Measurements from ENCODE around the gene DOCK3.

DNA sequence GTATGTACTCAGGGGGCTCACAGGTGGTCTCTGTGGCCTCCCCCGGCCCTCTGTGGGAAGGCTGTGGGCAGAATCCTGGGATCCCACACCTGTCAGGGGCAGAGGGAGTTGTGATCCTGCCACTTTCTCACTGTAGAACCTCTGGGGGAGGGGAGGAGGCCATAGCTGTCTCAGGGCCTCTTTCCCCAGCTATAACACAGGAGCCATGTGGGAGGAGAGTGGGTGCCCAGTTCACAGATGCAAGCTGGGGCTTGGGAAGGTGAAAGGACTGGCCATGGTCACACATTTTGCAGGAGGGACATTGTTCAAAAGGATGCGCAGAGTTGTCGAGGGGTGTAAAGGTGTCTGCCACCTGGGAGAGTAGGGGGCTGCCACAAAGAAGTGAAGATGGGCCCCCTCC lies 46.1 kb upstream of the DOCK3 start:
- TF ChIP-seq, protein P1, sequence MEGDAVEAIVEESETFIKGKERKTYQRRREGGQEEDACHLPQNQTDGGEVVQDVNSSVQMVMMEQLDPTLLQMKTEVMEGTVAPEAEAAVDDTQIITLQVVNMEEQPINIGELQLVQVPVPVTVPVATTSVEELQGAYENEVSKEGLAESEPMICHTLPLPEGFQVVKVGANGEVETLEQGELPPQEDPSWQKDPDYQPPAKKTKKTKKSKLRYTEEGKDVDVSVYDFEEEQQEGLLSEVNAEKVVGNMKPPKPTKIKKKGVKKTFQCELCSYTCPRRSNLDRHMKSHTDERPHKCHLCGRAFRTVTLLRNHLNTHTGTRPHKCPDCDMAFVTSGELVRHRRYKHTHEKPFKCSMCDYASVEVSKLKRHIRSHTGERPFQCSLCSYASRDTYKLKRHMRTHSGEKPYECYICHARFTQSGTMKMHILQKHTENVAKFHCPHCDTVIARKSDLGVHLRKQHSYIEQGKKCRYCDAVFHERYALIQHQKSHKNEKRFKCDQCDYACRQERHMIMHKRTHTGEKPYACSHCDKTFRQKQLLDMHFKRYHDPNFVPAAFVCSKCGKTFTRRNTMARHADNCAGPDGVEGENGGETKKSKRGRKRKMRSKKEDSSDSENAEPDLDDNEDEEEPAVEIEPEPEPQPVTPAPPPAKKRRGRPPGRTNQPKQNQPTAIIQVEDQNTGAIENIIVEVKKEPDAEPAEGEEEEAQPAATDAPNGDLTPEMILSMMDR (IDR thresholded peaks at IDR 0.05; ENCODE audit: poor library complexity, severe bottlenecking): no peak
- TF ChIP-seq POLR2AphosphoS5 (IDR thresholded peaks at IDR 0.05): no peak
- TF ChIP-seq EP300 (conservative IDR thresholded peaks at IDR 0.05; ENCODE audit: poor library complexity, severe bottlenecking): no peak
- no peak for TF ChIP-seq MXI1 (conservative IDR thresholded peaks at IDR 0.05; ENCODE audit: poor library complexity, severe bottlenecking)
- no peak for TF ChIP-seq RAD21 (conservative IDR thresholded peaks at IDR 0.05)
- TF ChIP-seq, protein P2, sequence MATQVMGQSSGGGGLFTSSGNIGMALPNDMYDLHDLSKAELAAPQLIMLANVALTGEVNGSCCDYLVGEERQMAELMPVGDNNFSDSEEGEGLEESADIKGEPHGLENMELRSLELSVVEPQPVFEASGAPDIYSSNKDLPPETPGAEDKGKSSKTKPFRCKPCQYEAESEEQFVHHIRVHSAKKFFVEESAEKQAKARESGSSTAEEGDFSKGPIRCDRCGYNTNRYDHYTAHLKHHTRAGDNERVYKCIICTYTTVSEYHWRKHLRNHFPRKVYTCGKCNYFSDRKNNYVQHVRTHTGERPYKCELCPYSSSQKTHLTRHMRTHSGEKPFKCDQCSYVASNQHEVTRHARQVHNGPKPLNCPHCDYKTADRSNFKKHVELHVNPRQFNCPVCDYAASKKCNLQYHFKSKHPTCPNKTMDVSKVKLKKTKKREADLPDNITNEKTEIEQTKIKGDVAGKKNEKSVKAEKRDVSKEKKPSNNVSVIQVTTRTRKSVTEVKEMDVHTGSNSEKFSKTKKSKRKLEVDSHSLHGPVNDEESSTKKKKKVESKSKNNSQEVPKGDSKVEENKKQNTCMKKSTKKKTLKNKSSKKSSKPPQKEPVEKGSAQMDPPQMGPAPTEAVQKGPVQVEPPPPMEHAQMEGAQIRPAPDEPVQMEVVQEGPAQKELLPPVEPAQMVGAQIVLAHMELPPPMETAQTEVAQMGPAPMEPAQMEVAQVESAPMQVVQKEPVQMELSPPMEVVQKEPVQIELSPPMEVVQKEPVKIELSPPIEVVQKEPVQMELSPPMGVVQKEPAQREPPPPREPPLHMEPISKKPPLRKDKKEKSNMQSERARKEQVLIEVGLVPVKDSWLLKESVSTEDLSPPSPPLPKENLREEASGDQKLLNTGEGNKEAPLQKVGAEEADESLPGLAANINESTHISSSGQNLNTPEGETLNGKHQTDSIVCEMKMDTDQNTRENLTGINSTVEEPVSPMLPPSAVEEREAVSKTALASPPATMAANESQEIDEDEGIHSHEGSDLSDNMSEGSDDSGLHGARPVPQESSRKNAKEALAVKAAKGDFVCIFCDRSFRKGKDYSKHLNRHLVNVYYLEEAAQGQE (IDR thresholded peaks at IDR 0.05; ENCODE audit: borderline replicate concordance): no peak
- no peak for TF ChIP-seq EZH2 (IDR thresholded peaks at IDR 0.05; ENCODE audit: borderline replicate concordance, insufficient read depth, low read length, poor library complexity, severe bottlenecking)
- TF ChIP-seq TAF1 (IDR thresholded peaks at IDR 0.05; ENCODE audit: low read depth): no peak
- no peak for TF ChIP-seq SMC3 (conservative IDR thresholded peaks at IDR 0.05; ENCODE audit: poor library complexity)

Measured in neural cell (in vitro differentiated cells).